Measurements from ENCODE around the gene EYS. TPM values are rescaled to one million over a fixed set of nuclear protein-coding genes. Genes with fewer than 3 reads are reported as not detected.

Gene EYS
- polyA plus RNA-seq, 2 of the 4 experiments (the other 2 are of a cell fraction) = 0.03 to 0.06 TPM

DNA sequence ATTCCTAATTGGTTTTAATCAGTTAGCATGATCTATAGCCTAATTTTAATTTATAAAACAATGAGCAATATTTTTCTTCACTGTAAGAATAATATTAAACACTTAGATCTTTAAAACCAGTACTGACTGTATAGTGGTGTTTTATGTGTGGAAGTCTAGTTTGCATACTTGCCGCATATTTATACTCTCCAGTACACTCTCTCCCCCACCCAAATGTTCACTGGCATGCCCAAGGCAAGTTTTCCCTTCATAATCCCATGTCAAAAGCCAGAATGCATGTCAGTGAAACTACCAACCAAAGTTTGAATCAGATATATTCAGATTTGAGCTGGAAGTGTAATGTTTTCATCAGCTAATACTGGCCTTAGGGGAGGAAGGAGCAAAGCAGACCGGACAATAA, 1565.3 kb downstream of the EYS start:
- ChIA-PET CTCF (no interaction called here), POLR2A (no interaction called here)
- no peak overlapping the region for H3K4me3 ChIP-seq
- ATAC-seq (no peak), FAIRE-seq (no peak), DNase-seq (ENCODE audit: low read depth in 1 of 2, low spot score in 1 of 2) (no peak)
- no peaks in the 10 kb centered on the region for H3K4me1 ChIP-seq
- TF ChIP-seq SREBF2 (IDR thresholded peaks at IDR 0.05) = no peak
- TF ChIP-seq MAX (IDR thresholded peaks at IDR 0.05) = no peak
- no peak for TF ChIP-seq RCOR1 (IDR thresholded peaks at IDR 0.05; ENCODE audit: low read depth, low read length)
- TF ChIP-seq ZNF302 (CRISPR knock-in tag; IDR thresholded peaks at IDR 0.05) = no peak
- TF ChIP-seq EHMT2 (IDR thresholded peaks at IDR 0.05; ENCODE audit: low read depth) = no peak
- TF ChIP-seq FOSL2 (IDR thresholded peaks at IDR 0.05) = no peak
- TF ChIP-seq FOSL2 (CRISPR knock-in tag; IDR thresholded peaks at IDR 0.05) = no peak
- no peak for TF ChIP-seq TFCP2L1 (CRISPR knock-in tag; IDR thresholded peaks at IDR 0.05)
- TF ChIP-seq FOSB (CRISPR knock-in tag; IDR thresholded peaks at IDR 0.05) = no peak
- no peak for TF ChIP-seq PBX3 (IDR thresholded peaks at IDR 0.05)
- TF ChIP-seq POLR2A (IDR thresholded peaks at IDR 0.05; ENCODE audit: low read length) = no peak
- no peak for TF ChIP-seq HOXB5 (CRISPR knock-in tag; IDR thresholded peaks at IDR 0.05)
- H3K4me2 ChIP-seq = no peak overlapping the region
- 63% methylated on average over 2 of the region's 2 CpGs for WGBS (ENCODE audit: missing lambda C conversion rate)
- H3K9me3 ChIP-seq = no peaks in the 10 kb centered on the region
- H3K27ac ChIP-seq = no peak overlapping the region

DNA sequence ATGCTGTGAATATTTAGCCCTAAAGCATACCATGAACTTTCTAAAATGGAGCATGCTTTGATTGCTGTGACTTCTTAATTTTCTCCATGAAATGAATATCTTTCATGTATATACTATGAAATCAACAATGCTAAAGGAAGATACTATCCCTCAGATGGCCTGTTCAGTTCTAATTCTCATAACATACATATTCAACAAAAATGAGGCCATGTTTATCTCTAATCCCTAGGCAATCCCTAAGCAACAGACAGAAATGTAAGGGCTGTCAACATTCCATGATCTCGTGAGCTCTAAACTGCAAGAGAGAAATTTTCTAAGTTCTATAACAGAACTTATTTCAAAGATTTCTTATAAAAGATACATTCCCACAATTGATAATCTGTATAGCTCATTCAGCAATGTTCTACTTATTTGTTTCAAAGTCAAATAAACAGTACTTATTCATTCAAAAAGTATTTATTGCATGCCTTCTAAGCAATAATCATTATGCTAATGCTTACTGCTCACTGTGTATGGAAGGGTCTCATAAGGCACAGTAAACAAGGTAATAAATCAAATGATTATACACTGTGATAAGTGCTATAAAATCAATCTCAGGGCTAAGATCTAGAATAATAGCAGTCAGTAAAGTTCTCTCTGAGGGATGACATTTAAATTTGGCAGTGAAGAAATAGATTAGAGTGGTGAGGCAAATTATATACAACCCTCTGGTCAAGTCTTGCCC, 1578.6 kb downstream of the EYS start:
- TF ChIP-seq ZFP36 (IDR thresholded peaks at IDR 0.05; ENCODE audit: borderline replicate concordance, partially characterized antibody) = no peak
- TF ChIP-seq PBX3 (IDR thresholded peaks at IDR 0.05) = no peak
- no peak for TF ChIP-seq ZSCAN20 (CRISPR knock-in tag; IDR thresholded peaks at IDR 0.05)
- TF ChIP-seq RARB (CRISPR knock-in tag; IDR thresholded peaks at IDR 0.05) = no peak
- no peak for TF ChIP-seq CBX2 (IDR thresholded peaks at IDR 0.05; ENCODE audit: borderline replicate concordance, low read depth)
- no peak for TF ChIP-seq POLR2AphosphoS2 (conservative IDR thresholded peaks at IDR 0.05; ENCODE audit: low read length)
- no peak for TF ChIP-seq NPAS2 (CRISPR knock-in tag; IDR thresholded peaks at IDR 0.05; ENCODE audit: borderline replicate concordance)
- TF ChIP-seq MAFK (IDR thresholded peaks at IDR 0.05; ENCODE audit: partially characterized antibody) = no peak
- TF ChIP-seq, protein P1, sequence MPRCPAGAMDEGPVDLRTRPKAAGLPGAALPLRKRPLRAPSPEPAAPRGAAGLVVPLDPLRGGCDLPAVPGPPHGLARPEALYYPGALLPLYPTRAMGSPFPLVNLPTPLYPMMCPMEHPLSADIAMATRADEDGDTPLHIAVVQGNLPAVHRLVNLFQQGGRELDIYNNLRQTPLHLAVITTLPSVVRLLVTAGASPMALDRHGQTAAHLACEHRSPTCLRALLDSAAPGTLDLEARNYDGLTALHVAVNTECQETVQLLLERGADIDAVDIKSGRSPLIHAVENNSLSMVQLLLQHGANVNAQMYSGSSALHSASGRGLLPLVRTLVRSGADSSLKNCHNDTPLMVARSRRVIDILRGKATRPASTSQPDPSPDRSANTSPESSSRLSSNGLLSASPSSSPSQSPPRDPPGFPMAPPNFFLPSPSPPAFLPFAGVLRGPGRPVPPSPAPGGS (IDR thresholded peaks at IDR 0.05) = no peak
- Histone ChIP-seq H3K4me2 (no peak overlapping the region), H3K4me1 (no peaks in the 10 kb centered on the region), H3K27ac (no peak overlapping the region), H3K9me3 (no peaks in the 10 kb centered on the region), H3K4me3 (no peak overlapping the region)
- ChIA-PET CTCF (no interaction called here), POLR2A (no interaction called here)
- ATAC-seq (no peak), DNase-seq (ENCODE audit: low read depth in 1 of 2, low spot score in 1 of 2) (no peak), FAIRE-seq (no peak)
- WGBS (ENCODE audit: missing lambda C conversion rate) = 22% methylated on average over 1 of the region's 1 CpG

All from A549 (cell line).